GM19467 (cell line): ENCODE data around the gene ARHGAP8.

Experiments used
- ATAC-seq: cut with Tn5 transposase; IDR thresholded peaks from one replicate; pipeline ENCODE4 v1.9.1; 2021; ENCODE audit warnings: mild to moderate bottlenecking, moderate library complexity; ENCODE audit not compliant: unreplicated experiment

Gene ARHGAP8

DNA sequence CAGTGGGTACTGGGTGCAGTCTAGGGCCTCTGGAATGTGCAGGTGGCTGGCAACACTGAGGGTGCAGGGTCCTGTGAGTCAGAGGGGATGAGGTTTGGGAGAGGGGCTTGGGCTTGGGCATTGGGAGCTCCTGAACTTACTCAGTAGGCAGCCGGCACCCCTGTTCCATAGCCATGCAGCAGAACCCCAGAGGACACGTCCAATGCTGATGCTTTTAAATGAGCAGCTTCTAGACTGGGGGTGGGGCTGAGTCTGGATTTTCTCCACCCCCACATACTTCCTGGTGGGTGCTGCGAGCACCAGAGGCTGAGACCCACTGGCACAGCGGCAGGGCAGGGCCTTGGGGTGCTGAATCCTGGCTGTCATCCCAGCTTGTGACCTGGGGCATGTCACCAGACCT is 71.4 kb downstream of the ARHGAP8 start:
- ATAC-seq: no peak

DNA sequence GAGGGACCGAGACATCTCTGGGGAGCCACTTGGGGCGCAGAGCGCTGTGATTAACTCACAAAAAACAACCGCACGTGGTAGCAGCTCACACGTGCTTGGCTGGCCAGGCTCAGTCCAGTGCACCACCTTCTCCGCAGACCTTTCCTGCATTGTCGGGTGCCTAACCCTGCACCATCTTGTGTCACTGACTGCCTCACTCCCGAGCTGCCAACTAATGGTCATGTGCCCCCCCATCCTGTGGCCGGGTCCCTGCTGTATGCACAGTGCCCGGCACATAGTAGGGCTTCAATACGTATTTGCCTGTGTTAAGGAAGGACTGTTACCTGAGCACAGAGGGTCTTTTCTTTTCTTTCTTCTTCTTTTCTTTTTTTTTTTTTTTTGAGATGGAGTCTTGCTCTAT is 71.9 kb downstream of the ARHGAP8 start:
- ATAC-seq: no peak

GRCh38 chr22:44825310-44826150 is 73.2 kb downstream of the ARHGAP8 start:
- no peak for ATAC-seq

- no peak for ATAC-seq
Measured at GRCh38 chr22:44827666-44828190, 75.4 kb downstream of the ARHGAP8 start.

GRCh38 chr22:44828193-44828592 is 75.8 kb downstream of the ARHGAP8 start:
- ATAC-seq: no peak

DNA sequence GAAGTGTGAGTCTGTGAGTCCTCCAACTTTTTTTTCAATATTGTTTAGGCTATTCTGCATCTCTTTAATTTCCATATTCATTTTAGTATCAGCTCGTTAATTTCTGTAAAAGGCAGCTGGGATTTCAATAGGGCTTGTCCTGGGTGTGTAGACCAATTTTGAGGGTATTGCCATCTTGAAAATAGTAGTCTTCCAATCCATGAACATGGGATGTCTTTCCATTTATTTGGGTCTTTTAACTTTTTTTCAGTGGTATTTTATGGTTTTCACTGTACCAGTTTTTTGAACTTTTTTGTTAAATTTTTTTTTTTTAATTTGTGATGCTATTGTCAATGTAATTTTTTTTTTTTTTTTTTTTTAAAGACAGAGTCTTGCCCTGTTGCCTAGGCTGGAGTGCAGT is 79.5 kb downstream of the ARHGAP8 start:
- ATAC-seq: no peak

- ATAC-seq: no peak
Measured at GRCh38 chr22:44834065-44834464, 81.7 kb downstream of the ARHGAP8 start.

- no peak for ATAC-seq
Measured at GRCh38 chr22:44837481-44837880, 85.1 kb downstream of the ARHGAP8 start.

DNA sequence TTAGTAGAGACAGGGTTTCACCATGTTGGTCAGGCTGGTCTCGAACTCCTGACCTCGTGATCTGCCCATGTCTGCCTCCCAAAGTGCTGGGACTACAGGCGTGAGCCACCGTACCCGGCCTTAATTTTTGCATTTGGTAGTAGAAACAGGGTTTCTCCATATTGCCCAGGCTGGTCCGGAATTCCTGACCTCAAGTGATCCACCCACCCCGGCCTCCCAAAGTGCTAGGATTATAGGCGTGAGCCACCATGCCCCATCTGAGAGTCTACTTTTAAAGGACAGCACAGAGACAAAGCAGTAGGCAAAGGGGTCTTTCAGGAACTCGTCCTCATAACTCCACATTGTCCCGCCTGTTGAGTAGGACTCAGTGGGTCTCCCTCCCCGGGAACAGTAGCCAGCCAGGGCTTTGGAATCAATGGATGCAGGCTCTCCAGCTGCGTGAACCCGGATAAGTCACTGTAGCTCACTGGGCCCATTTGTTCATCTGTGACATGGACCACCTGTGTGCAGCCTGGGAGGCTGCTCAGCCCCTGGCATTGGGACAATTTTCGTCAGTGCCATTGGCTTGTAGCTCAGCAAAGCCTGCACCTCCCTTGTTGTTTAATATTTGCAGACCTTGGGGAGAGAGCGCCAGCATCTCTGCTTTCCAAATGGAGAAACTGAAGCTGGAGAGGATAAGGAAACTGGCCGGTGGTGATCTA is 86.1 kb downstream of the ARHGAP8 start:
- no peak for ATAC-seq

- ATAC-seq: no peak
Measured at GRCh38 chr22:44839061-44839460, 86.7 kb downstream of the ARHGAP8 start.

DNA sequence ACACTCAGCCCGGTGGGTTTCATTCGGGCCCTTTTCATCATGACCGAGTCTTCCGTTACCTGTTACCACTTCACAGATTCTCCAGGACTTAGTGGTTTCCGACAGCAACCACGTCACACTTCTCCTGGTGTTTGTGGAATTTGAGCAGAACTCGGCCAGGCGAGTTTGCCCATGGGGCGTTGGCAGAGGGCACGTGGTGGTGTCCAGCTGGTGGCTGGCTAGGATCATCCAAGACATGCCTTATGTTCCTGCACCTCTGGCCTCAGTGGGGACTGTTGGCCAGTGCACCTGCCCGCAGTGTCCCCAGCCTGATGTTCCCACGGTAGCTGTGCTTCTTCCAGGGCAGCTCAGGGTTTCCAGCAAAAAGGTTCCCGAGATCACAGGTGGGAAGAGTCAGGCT is 87.3 kb downstream of the ARHGAP8 start:
- no peak for ATAC-seq

GRCh38 chr22:44840611-44841322 is 88.4 kb downstream of the ARHGAP8 start:
- ATAC-seq: no peak

- no peak for ATAC-seq
Measured at GRCh38 chr22:44842417-44842816, 90.0 kb downstream of the ARHGAP8 start.

DNA sequence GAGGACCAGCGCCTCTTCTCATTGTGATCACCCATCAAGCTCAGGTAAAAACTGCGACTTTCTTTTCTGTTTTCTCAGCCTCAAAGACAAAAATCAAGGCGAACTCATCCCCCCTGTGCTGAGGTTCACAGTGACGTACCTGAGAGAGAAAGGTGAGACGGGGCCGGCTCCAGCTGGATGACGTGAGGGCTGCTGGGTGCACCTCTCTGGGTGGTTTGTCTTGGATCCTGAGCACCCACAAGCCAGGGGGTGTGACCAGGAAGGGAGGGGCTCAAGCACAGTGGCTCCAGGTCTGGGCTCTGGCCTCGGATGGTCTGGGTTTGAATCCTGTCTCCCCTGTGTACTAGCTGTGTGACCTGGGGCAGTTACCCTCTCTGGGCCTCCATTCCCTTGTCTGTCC is 92.8 kb downstream of the ARHGAP8 start:
- ATAC-seq: no peak

- ATAC-seq: no peak
Measured at GRCh38 chr22:44845796-44846720, 93.7 kb downstream of the ARHGAP8 start.

- ATAC-seq: no peak
Measured at GRCh38 chr22:44846726-44847275, 94.4 kb downstream of the ARHGAP8 start.

DNA sequence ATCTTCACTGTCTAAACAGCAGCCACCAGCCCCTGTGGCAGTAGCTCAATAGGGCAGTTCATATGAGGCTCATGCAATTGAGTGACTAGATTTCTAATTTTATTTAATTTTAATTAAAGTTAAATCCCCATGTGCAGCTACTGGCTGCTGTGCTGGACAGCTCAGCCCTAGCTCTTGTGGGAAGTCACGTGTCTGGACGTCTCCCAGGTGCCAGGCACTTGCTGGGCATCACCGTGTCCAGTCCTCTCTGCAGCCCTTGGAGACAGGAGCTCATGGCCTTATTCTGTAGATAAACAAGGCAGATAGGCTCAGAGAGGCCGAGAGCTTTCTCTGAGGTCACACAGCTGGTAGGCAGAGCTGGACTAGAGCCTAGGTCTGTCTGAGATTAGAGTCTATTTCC is 95.0 kb downstream of the ARHGAP8 start:
- ATAC-seq: no peak

- ATAC-seq: no peak
Measured at GRCh38 chr22:44847892-44848291, 95.5 kb downstream of the ARHGAP8 start.

- ATAC-seq: no peak
Measured at GRCh38 chr22:44848296-44848741, 95.9 kb downstream of the ARHGAP8 start.
